ENCODE measurements around the gene PTPRG. TPM values are rescaled to one million over a fixed set of nuclear protein-coding genes. Genes with fewer than 3 reads are reported as not detected.

The PTPRG gene
- total RNA-seq, 1 donor from 2014 or later, result 80.7 TPM

DNA sequence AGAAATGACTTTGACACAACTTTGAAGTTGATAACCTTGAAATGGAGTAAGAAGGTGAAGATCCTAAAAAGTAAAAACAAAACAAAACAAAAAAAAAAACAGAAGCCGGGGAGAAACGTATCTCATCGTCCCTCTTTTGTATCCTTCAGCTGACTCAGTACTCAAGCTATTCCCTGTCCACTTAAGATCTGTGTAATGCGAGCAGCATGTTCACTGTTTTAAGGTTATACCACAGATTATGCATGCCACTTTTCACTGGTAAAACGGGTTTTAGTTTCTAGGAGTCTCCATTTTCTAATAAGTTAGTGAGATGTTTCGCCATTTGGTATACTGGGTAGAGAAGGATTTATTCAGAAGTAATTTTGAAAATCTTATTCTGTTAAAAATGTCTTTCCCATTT, 487.7 kb downstream of the PTPRG start:
- Mint-ChIP-seq H3K9me3 (ENCODE audit: unreplicated experiment) (no peaks in the 10 kb centered on the region), H3K4me1 (ENCODE audit: unreplicated experiment) (peaks cover 12% of the 10 kb centered on the region), H3K27me3 (ENCODE audit: unreplicated experiment) (no peaks in the 10 kb centered on the region), H3K27ac (ENCODE audit: unreplicated experiment) (no peak overlapping the region), H3K36me3 (ENCODE audit: low read depth, unreplicated experiment) (no peaks in the 10 kb centered on the region), H3K4me3 (ENCODE audit: unreplicated experiment) (no peak overlapping the region)
- TF ChIP-seq, protein P1, sequence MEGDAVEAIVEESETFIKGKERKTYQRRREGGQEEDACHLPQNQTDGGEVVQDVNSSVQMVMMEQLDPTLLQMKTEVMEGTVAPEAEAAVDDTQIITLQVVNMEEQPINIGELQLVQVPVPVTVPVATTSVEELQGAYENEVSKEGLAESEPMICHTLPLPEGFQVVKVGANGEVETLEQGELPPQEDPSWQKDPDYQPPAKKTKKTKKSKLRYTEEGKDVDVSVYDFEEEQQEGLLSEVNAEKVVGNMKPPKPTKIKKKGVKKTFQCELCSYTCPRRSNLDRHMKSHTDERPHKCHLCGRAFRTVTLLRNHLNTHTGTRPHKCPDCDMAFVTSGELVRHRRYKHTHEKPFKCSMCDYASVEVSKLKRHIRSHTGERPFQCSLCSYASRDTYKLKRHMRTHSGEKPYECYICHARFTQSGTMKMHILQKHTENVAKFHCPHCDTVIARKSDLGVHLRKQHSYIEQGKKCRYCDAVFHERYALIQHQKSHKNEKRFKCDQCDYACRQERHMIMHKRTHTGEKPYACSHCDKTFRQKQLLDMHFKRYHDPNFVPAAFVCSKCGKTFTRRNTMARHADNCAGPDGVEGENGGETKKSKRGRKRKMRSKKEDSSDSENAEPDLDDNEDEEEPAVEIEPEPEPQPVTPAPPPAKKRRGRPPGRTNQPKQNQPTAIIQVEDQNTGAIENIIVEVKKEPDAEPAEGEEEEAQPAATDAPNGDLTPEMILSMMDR (IDR thresholded peaks at IDR 0.05; ENCODE audit: unreplicated experiment), result no peak
- DNase-seq (ENCODE audit: low spot score), result no peak

DNA sequence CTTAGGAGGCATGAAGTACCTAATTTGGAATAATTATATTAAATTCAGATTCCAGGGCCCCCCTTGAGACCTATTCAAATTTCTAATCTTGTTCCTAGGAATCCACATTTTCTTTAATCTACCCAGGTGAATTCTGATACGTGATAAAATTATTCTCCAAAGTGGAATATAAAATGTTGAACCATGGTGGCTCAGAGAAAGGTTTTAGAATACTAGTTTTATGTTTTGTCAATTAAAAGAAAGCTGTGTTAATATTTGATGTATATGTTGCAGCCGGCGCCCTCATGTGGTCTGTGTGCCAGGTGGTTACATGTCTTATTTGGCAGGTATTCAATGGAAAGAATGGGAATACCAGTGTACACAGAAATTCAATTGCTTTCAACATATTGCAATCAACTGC, 490.1 kb downstream of the PTPRG start:
- Mint-ChIP-seq H3K27ac (ENCODE audit: unreplicated experiment) (no peak overlapping the region), H3K4me3 (ENCODE audit: unreplicated experiment) (no peak overlapping the region)
- TF ChIP-seq, protein P1 (IDR thresholded peaks at IDR 0.05; ENCODE audit: unreplicated experiment), result peak; percentile 36

DNA sequence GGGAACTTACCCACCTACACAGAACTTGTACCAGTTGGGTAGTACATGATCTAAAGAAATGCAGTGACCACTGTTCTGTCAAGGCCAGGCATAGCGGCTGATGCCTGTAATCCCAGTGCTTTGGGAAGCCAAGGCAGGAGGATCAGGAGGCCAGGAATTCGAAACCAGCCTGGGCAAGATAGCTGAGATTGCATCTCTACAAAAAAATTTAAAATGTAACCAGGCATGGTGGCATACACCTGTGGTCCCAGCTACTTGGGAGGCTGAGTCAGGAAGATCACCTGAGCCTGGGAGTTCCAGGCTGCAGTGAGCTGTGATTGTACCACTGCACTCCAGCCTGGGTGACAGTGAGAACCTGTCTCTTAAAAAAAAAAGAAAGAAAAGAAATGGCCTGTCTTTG, 491.0 kb downstream of the PTPRG start:
- no peaks in the 10 kb centered on the region for H3K36me3 Mint-ChIP-seq (ENCODE audit: low read depth, unreplicated experiment)
- DNase-seq (ENCODE audit: low spot score), result no peak
- no peaks in the 10 kb centered on the region for H3K27me3 Mint-ChIP-seq (ENCODE audit: unreplicated experiment)
- no peak overlapping the region for H3K27ac Mint-ChIP-seq (ENCODE audit: unreplicated experiment)
- TF ChIP-seq, protein P1 (IDR thresholded peaks at IDR 0.05; ENCODE audit: unreplicated experiment), result no peak
- no peak overlapping the region for H3K4me3 Mint-ChIP-seq (ENCODE audit: unreplicated experiment)
- H3K9me3 Mint-ChIP-seq (ENCODE audit: unreplicated experiment), result no peaks in the 10 kb centered on the region
- H3K4me1 Mint-ChIP-seq (ENCODE audit: unreplicated experiment), result peaks cover 12% of the 10 kb centered on the region

More for the DNA sequence above, 490.1 kb downstream of the PTPRG start:
- Mint-ChIP-seq H3K4me1 (ENCODE audit: unreplicated experiment) (peaks cover 12% of the 10 kb centered on the region), H3K27me3 (ENCODE audit: unreplicated experiment) (no peaks in the 10 kb centered on the region), H3K36me3 (ENCODE audit: low read depth, unreplicated experiment) (no peaks in the 10 kb centered on the region), H3K9me3 (ENCODE audit: unreplicated experiment) (no peaks in the 10 kb centered on the region)
- peak; percentile 21 for DNase-seq (ENCODE audit: low spot score)

DNA sequence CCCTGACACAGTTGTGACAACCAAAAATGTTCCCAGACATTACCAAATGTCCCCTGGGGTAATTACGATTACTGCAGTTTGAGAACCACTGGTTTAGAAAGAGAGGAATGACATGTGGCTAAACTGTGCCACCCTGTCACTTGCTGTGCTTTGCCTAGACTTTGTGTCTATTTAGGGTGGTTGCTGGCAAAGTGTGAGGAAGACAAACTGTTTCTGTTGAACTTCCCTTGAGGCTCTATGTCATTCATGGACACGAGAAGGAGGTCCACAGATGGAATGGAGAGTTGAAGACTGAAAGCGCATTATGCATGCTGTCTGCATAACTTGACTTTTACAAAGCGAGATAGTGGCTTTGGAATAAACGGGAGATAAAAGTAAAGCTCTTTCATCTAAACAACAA, 495.3 kb downstream of the PTPRG start:
- no peaks in the 10 kb centered on the region for H3K36me3 Mint-ChIP-seq (ENCODE audit: low read depth, unreplicated experiment)
- no peaks in the 10 kb centered on the region for H3K9me3 Mint-ChIP-seq (ENCODE audit: unreplicated experiment)
- no peak overlapping the region for H3K27ac Mint-ChIP-seq (ENCODE audit: unreplicated experiment)
- peaks cover 10% of the 10 kb centered on the region for H3K4me1 Mint-ChIP-seq (ENCODE audit: unreplicated experiment)
- no peaks in the 10 kb centered on the region for H3K27me3 Mint-ChIP-seq (ENCODE audit: unreplicated experiment)
- no peak for DNase-seq (ENCODE audit: low spot score)
- H3K4me3 Mint-ChIP-seq (ENCODE audit: unreplicated experiment), result no peak overlapping the region
- TF ChIP-seq, protein P1 (IDR thresholded peaks at IDR 0.05; ENCODE audit: unreplicated experiment), result no peak

DNA sequence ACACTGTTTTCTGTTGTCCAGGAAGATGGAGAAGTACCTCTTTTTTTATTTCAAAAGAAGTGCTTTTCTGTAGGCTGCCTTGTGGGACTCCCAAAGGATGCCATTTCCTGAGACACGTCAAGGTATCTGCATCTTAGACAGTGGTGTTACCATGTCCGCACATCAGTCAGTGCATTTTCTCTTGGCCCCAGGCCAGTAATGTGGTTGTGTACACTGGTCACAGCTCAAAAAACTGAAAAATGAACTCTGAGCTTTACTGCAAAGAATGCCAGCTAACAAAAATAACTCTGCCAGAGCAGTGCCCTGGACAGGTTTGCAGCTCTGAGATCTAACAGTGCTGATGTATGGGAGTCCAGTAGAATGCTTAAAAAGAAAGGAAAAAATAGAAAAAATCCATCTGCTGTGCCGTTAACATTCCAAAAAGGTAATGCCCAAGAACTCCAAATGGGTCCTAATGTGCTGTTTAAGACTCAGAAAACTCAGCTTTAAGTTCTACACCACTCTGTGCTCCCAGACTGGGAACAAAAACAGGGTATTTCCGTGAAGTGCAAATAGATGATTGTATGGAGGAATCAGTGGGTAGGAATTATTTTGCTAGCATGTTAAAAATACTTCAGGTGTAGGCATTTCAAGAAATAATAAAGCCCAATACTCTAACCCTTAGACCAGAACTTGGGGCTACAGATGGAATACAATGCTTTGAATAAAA, 496.1 kb downstream of the PTPRG start:
- DNase-seq (ENCODE audit: low spot score), result no peak
- Mint-ChIP-seq H3K4me3 (ENCODE audit: unreplicated experiment) (no peak overlapping the region), H3K4me1 (ENCODE audit: unreplicated experiment) (peaks cover 10% of the 10 kb centered on the region), H3K9me3 (ENCODE audit: unreplicated experiment) (no peaks in the 10 kb centered on the region), H3K27ac (ENCODE audit: unreplicated experiment) (no peak overlapping the region), H3K36me3 (ENCODE audit: low read depth, unreplicated experiment) (no peaks in the 10 kb centered on the region), H3K27me3 (ENCODE audit: unreplicated experiment) (no peaks in the 10 kb centered on the region)
- TF ChIP-seq, protein P1 (IDR thresholded peaks at IDR 0.05; ENCODE audit: unreplicated experiment), result no peak

All from endothelial cell (in vitro differentiated cells).